A549 (cell line): ENCODE data around the gene SLC66A2. TPM values are rescaled to one million over a fixed set of nuclear protein-coding genes. Genes with fewer than 3 reads are reported as not detected.

ENCODE experiments used
- ATAC-seq, 2 experiments: fragments of 200-7000 bp in 1 of 2; fragments of >200 bp in 1 of 2; cut with Nextera tagmentation in 1 of 2; cut with Tn5 transposase in 1 of 2; 3 replicates each; pipeline versions ENCODE4 v1.8.0 to v1.9.1; 2018 to 2020; ENCODE audit warnings: mild to moderate bottlenecking in 1 of 2, moderate library complexity in 1 of 2
- CTCF ChIA-PET: fragments of 300-600 bp; sonication (Branson Sonifier 250); formaldehyde crosslinking; extraction: SDS; loops from one replicate; lab custom pipeline; 2021; ENCODE audit warnings: antibody characterized with exemption, inconsistent platforms; lab: Yijun Ruan, JAX
- POLR2A ChIA-PET: fragments of 350-600 bp; formaldehyde crosslinking; extraction: SDS; loops from one replicate; lab custom pipeline; 2021; ENCODE audit warnings: antibody characterized with exemption, inconsistent platforms; lab: Yijun Ruan, JAX
- DNase-seq, 2 experiments: peaks; one replicate each; pipeline versions ENCODE4 v3.0.0 to v3.0.0-alpha.2; 2011 to 2016; ENCODE audit warnings: low read depth in 1 of 2, low spot score in 1 of 2
- FAIRE-seq: peaks from 2 replicates; lab custom pipeline; 2011; peaks lifted over from hg19 to GRCh38; lab: Jason Lieb, UNC
- H3K27ac ChIP-seq, 2 experiments: fragments of >200 bp; sonication (Bioruptor Twin); formaldehyde crosslinking; 3 replicates each; pipeline ENCODE4 v1.5.1; 2016 to 2017
- H3K4me1 ChIP-seq: fragments of >200 bp; sonication (Bioruptor Twin); formaldehyde crosslinking; 3 replicates; pipeline ENCODE4 v1.6.1; 2016
- H3K4me2 ChIP-seq: fragments of >200 bp; sonication (Bioruptor Twin); formaldehyde crosslinking; 3 replicates; pipeline ENCODE4 v1.6.1; 2016
- H3K4me3 ChIP-seq: fragments of >200 bp; sonication (Bioruptor Twin); formaldehyde crosslinking; 3 replicates; pipeline ENCODE4 v1.5.1; 2016
- H3K9me3 ChIP-seq: fragments of >200 bp; sonication (Bioruptor Twin); formaldehyde crosslinking; 3 replicates; pipeline ENCODE4 v1.6.1; 2016
- CBX2 ChIP-seq: fragments of 200-600 bp; sonication (generic); IDR thresholded peaks from 2 replicates; pipeline ENCODE4 v1.6.1; 2016; ENCODE audit warnings: low read depth, mild to moderate bottlenecking, borderline replicate concordance
- CBX8 ChIP-seq: fragments of 200-600 bp; sonication (generic); IDR thresholded peaks from 2 replicates; pipeline ENCODE4 v1.6.1; 2016
- CHD4 ChIP-seq: fragments of 200-600 bp; sonication (generic); IDR thresholded peaks from 2 replicates; pipeline ENCODE4 v1.6.1; 2016; ENCODE audit warnings: antibody characterized with exemption, mild to moderate bottlenecking, borderline replicate concordance
- CTCF ChIP-seq: fragments of >200 bp; sonication (Bioruptor Twin); formaldehyde crosslinking; IDR thresholded peaks from 3 replicates; pipeline ENCODE4 v1.5.1; 2016
- ELK1 ChIP-seq: fragments of 150-350 bp; IDR thresholded peaks from 2 replicates; pipeline ENCODE4 v1.6.1; 2014; ENCODE audit warnings: low read depth, mild to moderate bottlenecking, low read length
- EP300 ChIP-seq, 2 experiments: fragments of >200 bp; sonication (Bioruptor Twin); formaldehyde crosslinking; IDR thresholded peaks; 2 replicates in 1 of 2; 3 replicates in 1 of 2; pipeline ENCODE4 v1.6.1; 2016 to 2017
- ESRRA ChIP-seq: fragments of 150-350 bp; IDR thresholded peaks from 2 replicates; pipeline ENCODE4 v1.6.1; 2014; ENCODE audit warnings: mild to moderate bottlenecking, low read length, borderline replicate concordance
- FOXS1 ChIP-seq: fragments of 250-450 bp; sonication (Bioruptor Pico); IDR thresholded peaks from 2 replicates; pipeline ENCODE4 v1.5.0; 2020; ENCODE audit warnings: mild to moderate bottlenecking, moderate library complexity
- GATA3 ChIP-seq: IDR thresholded peaks from 2 replicates; pipeline ENCODE4 v1.6.1; 2012; ENCODE audit warnings: borderline replicate concordance
- HEYL ChIP-seq: fragments of 250-450 bp; sonication (Bioruptor Pico); IDR thresholded peaks from 2 replicates; pipeline ENCODE4 v1.8.0; 2021; ENCODE audit warnings: mild to moderate bottlenecking, moderate library complexity
- KDM1A ChIP-seq: fragments of 200-600 bp; sonication (generic); IDR thresholded peaks from 2 replicates; pipeline ENCODE4 v1.6.1; 2016; ENCODE audit warnings: low read depth, mild to moderate bottlenecking
- KDM5A ChIP-seq: fragments of 200-600 bp; sonication (generic); IDR thresholded peaks from 2 replicates; pipeline ENCODE4 v1.6.1; 2016; ENCODE audit warnings: antibody characterized with exemption, mild to moderate bottlenecking
- NFE2L2 ChIP-seq: fragments of 150-350 bp; conservative IDR thresholded peaks from 2 replicates; pipeline ENCODE4 v1.6.1; 2014; ENCODE audit warnings: low read length
- PBX3 ChIP-seq: IDR thresholded peaks from 2 replicates; pipeline ENCODE4 v1.6.1; 2012
- PHF8 ChIP-seq: fragments of 200-600 bp; sonication (generic); IDR thresholded peaks from 2 replicates; pipeline ENCODE4 v1.6.1; 2016; ENCODE audit warnings: low read depth, mild to moderate bottlenecking, antibody characterized with exemption, moderate library complexity, borderline replicate concordance
- RARB ChIP-seq: fragments of 250-450 bp; sonication (Bioruptor Pico); IDR thresholded peaks from 2 replicates; pipeline ENCODE4 v1.8.0; 2021; ENCODE audit warnings: mild to moderate bottlenecking, moderate library complexity
- REST ChIP-seq: fragments of 200-600 bp; sonication (generic); IDR thresholded peaks from 2 replicates; pipeline ENCODE4 v1.6.1; 2016; ENCODE audit warnings: antibody characterized with exemption, mild to moderate bottlenecking, moderate library complexity
- RNF2 ChIP-seq: fragments of 200-600 bp; sonication (generic); IDR thresholded peaks from 2 replicates; pipeline ENCODE4 v1.6.1; 2016; ENCODE audit warnings: low read depth, mild to moderate bottlenecking, antibody characterized with exemption, moderate library complexity, borderline replicate concordance
- ZSCAN20 ChIP-seq: fragments of 250-450 bp; sonication (Bioruptor Pico); IDR thresholded peaks from 2 replicates; pipeline ENCODE4 v1.8.0; 2022; ENCODE audit warnings: mild to moderate bottlenecking, moderate library complexity
- WGBS: methylation state at CpG from one replicate; pipeline ENCODE4 v1.1.6; 2017; ENCODE audit errors: missing lambda C conversion rate; 5-methylcytosine and 5-hydroxymethylcytosine counted together
- polyA plus RNA-seq, 4 experiments: library from polyadenylated mRNA; depleted of rRNA in 3 of 4; stranded (reverse); fragments of >200 nt; fragmentation: RNase III in 1 of 4; extraction: RNeasy Plus Mini Kit Qiagen cat#74134 plus additional on column Dnase treatment in 1 of 4; gene quantifications; 2 replicates in 3 of 4; 3 replicates in 1 of 4; pipeline ENCODE4 v1.2.3, GENCODE V29; 2011 to 2017

The SLC66A2 gene
- polyA plus RNA-seq, 2 of the 4 experiments (the other 2 are of a cell fraction) = 4.8 to 11.5 TPM

- TF ChIP-seq RARB (CRISPR knock-in tag) = no peak
- no peak for TF ChIP-seq CBX2
Observed at GRCh38 chr18:79939096-79939495, 12.4 kb downstream of the SLC66A2 start (continued).

GRCh38 chr18:79938196-79938595 is 13.3 kb downstream of the SLC66A2 start:
- CTCF ChIA-PET = interaction anchor here (1.1 kb wide), 1 partner anchor 14 kb away, joined by 3 read pairs; no protein-coding TSS in a partner anchor

More at GRCh38 chr18:79938196-79938595, 13.3 kb downstream of the SLC66A2 start:
- no peak for DNase-seq
- H3K9me3 ChIP-seq = peaks cover 9% of the 10 kb centered on the region; the same call in 1 of the 3 replicates
- FAIRE-seq = no peak
- no peak overlapping the region for H3K4me3 ChIP-seq
- TF ChIP-seq REST (no peak), CTCF (no peak), PHF8 (no peak), RNF2 (no peak), CBX8 (no peak), NFE2L2 (no peak), HEYL (CRISPR knock-in tag) (no peak), ZSCAN20 (no peak), FOXS1 (no peak), PBX3 (no peak), ESRRA (no peak), EP300 (IDR thresholded peaks at IDR 0.05) (no peak), CBX2 (no peak), KDM5A (no peak), GATA3 (no peak), CHD4 (no peak), ELK1 (no peak), KDM1A (no peak)
- ATAC-seq = no peak
- H3K4me2 ChIP-seq = no peak overlapping the region
- POLR2A ChIA-PET = no interaction called here
- no peaks in the 10 kb centered on the region for H3K4me1 ChIP-seq
- WGBS = 89% methylated on average over 9 of the region's 9 CpGs
- no peak overlapping the region for H3K27ac ChIP-seq
